SK-N-SH (cell line): Measurements from ENCODE around the gene BMPR1B.

ENCODE experiments used
- NRF1 ChIP-seq: IDR thresholded peaks from 2 replicates; pipeline ENCODE4 v1.6.1; 2012; ENCODE audit warnings: low read depth, mild to moderate bottlenecking, low read length
- POLR2AphosphoS5 ChIP-seq: IDR thresholded peaks from 2 replicates; pipeline ENCODE4 v1.6.1; 2012; ENCODE audit warnings: low read depth, low read length
- YY1 ChIP-seq: IDR thresholded peaks from 2 replicates; pipeline ENCODE4 v1.4.0; 2012; ENCODE audit warnings: low read depth, mild to moderate bottlenecking

GRCh38 chr4:95021099-95021498 is 263.3 kb downstream of the BMPR1B start:
- no peak for TF ChIP-seq YY1
- no peak for TF ChIP-seq NRF1
- TF ChIP-seq POLR2AphosphoS5, result no peak
